KMS-11 (cell line): ENCODE results near the gene RNF40.
A peak's percentile ranks its signal among the peaks of the same experiment; 100 is the strongest.
"Not testable (repeated sequence)": the region's sequence is repeated elsewhere in the genome, so short reads cannot be mapped to it uniquely, and the experiment has no call there.

Experiments
- H2AFZ ChIP-seq: fragments of 200-600 bp; sonication (generic); 2 replicates; pipeline ENCODE4 v1.6.1; 2016; ENCODE audit warnings: antibody characterized with exemption, mixed run types, low read depth
- H3K27ac ChIP-seq: fragments of 200-600 bp; sonication (generic); 2 replicates; pipeline ENCODE4 v1.6.1; 2016; ENCODE audit warnings: mild to moderate bottlenecking, mixed run types
- H3K27me3 ChIP-seq: fragments of 200-600 bp; sonication (generic); 2 replicates; pipeline ENCODE4 v1.6.1; 2017; ENCODE audit warnings: mild to moderate bottlenecking, low read depth, mixed run types, moderate library complexity; ENCODE audit not compliant: insufficient read depth
- H3K36me3 ChIP-seq: fragments of 200-600 bp; sonication (generic); 2 replicates; pipeline ENCODE4 v1.6.1; 2017; ENCODE audit warnings: mild to moderate bottlenecking, mixed run types; ENCODE audit not compliant: insufficient read depth
- H3K4me1 ChIP-seq: fragments of 200-600 bp; sonication (generic); 2 replicates; pipeline ENCODE4 v1.6.1; 2016; ENCODE audit warnings: mild to moderate bottlenecking, low read depth, mixed run types; ENCODE audit not compliant: poor library complexity, severe bottlenecking
- H3K4me2 ChIP-seq: fragments of 200-600 bp; sonication (generic); 2 replicates; pipeline ENCODE4 v1.7.0; 2016; ENCODE audit warnings: mild to moderate bottlenecking, mixed run types
- H3K4me3 ChIP-seq: fragments of 200-600 bp; sonication (generic); IDR thresholded peaks from 2 replicates; pipeline ENCODE4 v1.6.1; 2017; ENCODE audit warnings: low read depth, low read length, mixed read lengths; ENCODE audit not compliant: insufficient read depth
- H3K79me2 ChIP-seq: fragments of 200-600 bp; sonication (generic); 2 replicates; pipeline ENCODE4 v1.6.1; 2016; ENCODE audit warnings: low read depth, mixed run types; ENCODE audit not compliant: insufficient read depth
- H3K9ac ChIP-seq: fragments of 200-600 bp; sonication (generic); 2 replicates; pipeline ENCODE4 v1.6.1; 2016; ENCODE audit warnings: mild to moderate bottlenecking, mixed run types
- H4K20me1 ChIP-seq: fragments of 200-600 bp; sonication (generic); 2 replicates; pipeline ENCODE4 v1.6.1; 2016; ENCODE audit warnings: mild to moderate bottlenecking, mixed run types; ENCODE audit not compliant: insufficient read depth
- TF ChIP-seq, protein P1 (sequence below): fragments of 200-600 bp; sonication (generic); conservative IDR thresholded peaks from 2 replicates; pipeline ENCODE4 v1.6.1; 2017; ENCODE audit warnings: low read depth, mild to moderate bottlenecking, antibody characterized with exemption, low read length, moderate library complexity, mixed read lengths

RNF40 gene

DNA sequence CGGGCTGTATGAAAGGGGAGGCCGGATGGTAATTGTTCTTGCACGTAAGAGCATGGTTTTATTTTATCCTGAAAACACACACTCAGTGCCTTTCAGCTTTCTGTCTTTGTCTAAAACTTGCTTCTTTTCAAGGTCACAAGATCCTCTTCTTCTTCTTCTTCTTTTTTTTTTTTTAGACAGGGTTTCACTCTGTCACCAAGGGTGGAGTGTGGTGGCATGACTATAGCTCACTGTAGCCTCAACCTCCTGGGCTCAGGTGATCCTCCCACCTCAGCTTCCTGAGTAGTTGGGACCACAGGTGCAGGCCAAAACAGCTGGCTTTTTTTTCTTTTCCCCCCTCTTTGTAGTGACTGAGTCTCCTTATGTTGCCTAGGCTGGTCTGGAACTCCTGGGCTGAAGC, 40.8 kb downstream of the RNF40 start:
- no peak overlapping the region for H3K4me2 ChIP-seq
- no peaks in the 10 kb centered on the region for H3K36me3 ChIP-seq
- TF ChIP-seq, protein P1, sequence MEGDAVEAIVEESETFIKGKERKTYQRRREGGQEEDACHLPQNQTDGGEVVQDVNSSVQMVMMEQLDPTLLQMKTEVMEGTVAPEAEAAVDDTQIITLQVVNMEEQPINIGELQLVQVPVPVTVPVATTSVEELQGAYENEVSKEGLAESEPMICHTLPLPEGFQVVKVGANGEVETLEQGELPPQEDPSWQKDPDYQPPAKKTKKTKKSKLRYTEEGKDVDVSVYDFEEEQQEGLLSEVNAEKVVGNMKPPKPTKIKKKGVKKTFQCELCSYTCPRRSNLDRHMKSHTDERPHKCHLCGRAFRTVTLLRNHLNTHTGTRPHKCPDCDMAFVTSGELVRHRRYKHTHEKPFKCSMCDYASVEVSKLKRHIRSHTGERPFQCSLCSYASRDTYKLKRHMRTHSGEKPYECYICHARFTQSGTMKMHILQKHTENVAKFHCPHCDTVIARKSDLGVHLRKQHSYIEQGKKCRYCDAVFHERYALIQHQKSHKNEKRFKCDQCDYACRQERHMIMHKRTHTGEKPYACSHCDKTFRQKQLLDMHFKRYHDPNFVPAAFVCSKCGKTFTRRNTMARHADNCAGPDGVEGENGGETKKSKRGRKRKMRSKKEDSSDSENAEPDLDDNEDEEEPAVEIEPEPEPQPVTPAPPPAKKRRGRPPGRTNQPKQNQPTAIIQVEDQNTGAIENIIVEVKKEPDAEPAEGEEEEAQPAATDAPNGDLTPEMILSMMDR: no peak
- H2AFZ ChIP-seq: no peak overlapping the region
- no peaks in the 10 kb centered on the region for H3K79me2 ChIP-seq
- peaks cover 8% of the 10 kb centered on the region for H3K4me1 ChIP-seq
- no peaks in the 10 kb centered on the region for H3K27me3 ChIP-seq
- H3K4me3 ChIP-seq: no peak overlapping the region
- H3K9ac ChIP-seq: no peak overlapping the region
- H4K20me1 ChIP-seq: no peaks in the 10 kb centered on the region
- no peak overlapping the region for H3K27ac ChIP-seq

- peak overlapping the region; percentile 45 for H3K4me3 ChIP-seq
- no peaks in the 10 kb centered on the region for H4K20me1 ChIP-seq
- no peaks in the 10 kb centered on the region for H3K79me2 ChIP-seq
- peaks cover 8% of the 10 kb centered on the region for H3K4me1 ChIP-seq
- peak overlapping the region; percentile 71 for H3K4me2 ChIP-seq
- H3K9ac ChIP-seq: peak overlapping the region; percentile 77
- no peak overlapping the region for H3K27ac ChIP-seq
- no peaks in the 10 kb centered on the region for H3K36me3 ChIP-seq
- H3K27me3 ChIP-seq: no peaks in the 10 kb centered on the region
- TF ChIP-seq, protein P1: no peak
- peak overlapping the region; percentile 97 for H2AFZ ChIP-seq
These were observed 42.9 kb downstream of the RNF40 start for GRCh38 chr16:30805056-30805369.

- Histone ChIP-seq H3K36me3 (no peaks in the 10 kb centered on the region), H3K9ac (peak overlapping the region; percentile 77), H2AFZ (peak overlapping the region; percentile 97), H3K79me2 (no peaks in the 10 kb centered on the region), H3K27me3 (no peaks in the 10 kb centered on the region), H3K4me1 (peaks cover 8% of the 10 kb centered on the region), H3K4me2 (peak overlapping the region; percentile 71), H3K4me3 (peak overlapping the region; percentile 45), H4K20me1 (no peaks in the 10 kb centered on the region), H3K27ac (no peak overlapping the region)
- TF ChIP-seq, protein P1: no peak
These were observed 43.4 kb downstream of the RNF40 start for GRCh38 chr16:30805370-30806169.

DNA sequence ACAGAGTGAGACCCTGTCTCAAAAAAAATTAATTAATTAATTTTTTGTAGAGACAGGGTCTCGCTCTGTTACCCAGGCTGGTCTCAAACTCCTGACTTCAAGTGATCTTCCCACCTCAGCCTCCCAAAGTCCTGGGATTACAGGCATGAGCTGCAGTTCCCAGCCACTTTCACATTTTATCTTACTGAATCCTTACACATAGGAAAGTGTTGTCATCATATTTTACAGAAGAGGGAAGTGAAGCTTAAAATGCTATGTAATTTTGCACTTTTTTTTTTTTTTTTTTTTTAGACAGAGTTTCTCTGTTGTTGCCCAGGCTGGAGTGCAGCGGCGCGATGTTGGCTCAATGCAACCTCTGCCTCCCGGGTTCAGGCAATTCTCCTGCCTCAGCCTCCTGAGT, 46.0 kb downstream of the RNF40 start:
- Histone ChIP-seq H3K27me3 (no peaks in the 10 kb centered on the region), H4K20me1 (no peaks in the 10 kb centered on the region)

GRCh38 chr16:30808890-30809426, 46.8 kb downstream of the RNF40 start:
- not testable (repeated sequence) for H3K4me2 ChIP-seq, H3K27ac ChIP-seq, H4K20me1 ChIP-seq, H3K4me3 ChIP-seq, H3K36me3 ChIP-seq, H2AFZ ChIP-seq, H3K79me2 ChIP-seq, H3K9ac ChIP-seq, H3K27me3 ChIP-seq
- H3K4me1 ChIP-seq: peaks cover 14% of the 10 kb centered on the region

More for the DNA sequence above, 46.0 kb downstream of the RNF40 start:
- no peaks in the 10 kb centered on the region for H3K79me2 ChIP-seq
- no peak overlapping the region for H3K27ac ChIP-seq
- H3K4me2 ChIP-seq: no peak overlapping the region
- no peak overlapping the region for H3K4me3 ChIP-seq
- H3K9ac ChIP-seq: no peak overlapping the region
- H2AFZ ChIP-seq: no peak overlapping the region
- no peaks in the 10 kb centered on the region for H3K36me3 ChIP-seq
- H3K4me1 ChIP-seq: peaks cover 8% of the 10 kb centered on the region
- TF ChIP-seq, protein P1: no peak

- H3K79me2 ChIP-seq, H4K20me1 ChIP-seq, H3K9ac ChIP-seq, H3K4me2 ChIP-seq, H3K27me3 ChIP-seq, H3K4me3 ChIP-seq, H2AFZ ChIP-seq, H3K27ac ChIP-seq, H3K36me3 ChIP-seq: not testable (repeated sequence)
- H3K4me1 ChIP-seq: peaks cover 17% of the 10 kb centered on the region
These were observed 47.6 kb downstream of the RNF40 start for GRCh38 chr16:30809675-30810074.
